H1 (cell line): ENCODE results near the gene CBX2. TPM values are rescaled to one million over a fixed set of nuclear protein-coding genes. Genes with fewer than 3 reads are reported as not detected.

ENCODE experiments used
- CTCF ChIA-PET: fragments of 300-600 bp; sonication (Branson Sonifier 250); formaldehyde crosslinking; loops from one replicate; lab custom pipeline; 2021; ENCODE audit not compliant: partially characterized antibody; lab: Charles Lee
- POLR2A ChIA-PET: fragments of 300-600 bp; sonication (Branson Sonifier 250); formaldehyde crosslinking; loops from one replicate; lab custom pipeline; 2021; ENCODE audit warnings: inconsistent platforms; ENCODE audit not compliant: partially characterized antibody; lab: Charles Lee
- DNase-seq, 2 experiments: peaks; one replicate each; pipeline versions ENCODE4 v3.0.0 to v3.0.0-alpha.2; 2010 to 2022; ENCODE audit warnings: low spot score in 2 of 2, low read depth in 1 of 2, mixed read lengths in 1 of 2
- FAIRE-seq: peaks from 2 replicates; lab custom pipeline; 2011; peaks lifted over from hg19 to GRCh38; lab: Jason Lieb, UNC
- H2AFZ ChIP-seq: 2 replicates; pipeline ENCODE4 v1.8.1; 2012; ENCODE audit warnings: low read length, inconsistent platforms
- H2AK5ac ChIP-seq: 2 replicates; pipeline ENCODE4 v1.6.1; 2013; ENCODE audit warnings: low read depth, low read length
- H2BK120ac ChIP-seq: replicated peaks from 2 replicates; pipeline ENCODE3; 2013; ENCODE audit warnings: low read depth, low read length, inconsistent platforms
- H2BK12ac ChIP-seq: 2 replicates; pipeline ENCODE4 v1.6.1; 2013; ENCODE audit warnings: low read depth, low read length
- H2BK15ac ChIP-seq: 2 replicates; pipeline ENCODE4 v1.6.1; 2013; ENCODE audit warnings: low read length
- H2BK20ac ChIP-seq: 2 replicates; pipeline ENCODE4 v1.6.1; 2013; ENCODE audit warnings: low read length
- H2BK5ac ChIP-seq: 2 replicates; pipeline ENCODE4 v1.6.1; 2013; ENCODE audit warnings: low read depth, low read length
- H3K14ac ChIP-seq: 2 replicates; pipeline ENCODE4 v1.6.1; 2013; ENCODE audit warnings: inconsistent platforms; ENCODE audit not compliant: insufficient read length
- H3K18ac ChIP-seq: 2 replicates; pipeline ENCODE4 v1.6.1; 2013; ENCODE audit warnings: low read length; ENCODE audit errors: extremely low read depth
- H3K23ac ChIP-seq: 2 replicates; pipeline ENCODE4 v1.6.1; 2013; ENCODE audit warnings: inconsistent platforms; ENCODE audit not compliant: insufficient read length
- H3K23me2 ChIP-seq: 2 replicates; pipeline ENCODE4 v1.6.1; 2013; ENCODE audit warnings: low read depth, low read length
- H3K27ac ChIP-seq: 2 replicates; pipeline ENCODE4 v1.6.1; 2011; ENCODE audit warnings: low read depth, low read length, inconsistent platforms
- H3K27me3 ChIP-seq, 4 experiments: replicated peaks in 1 of 4; 1 replicate in 1 of 4; 2 replicates in 3 of 4; pipeline versions ENCODE4 v1.6.1 to v1.8.1; 2011 to 2013; ENCODE audit warnings: low read length in 3 of 4, mild to moderate bottlenecking in 3 of 4, inconsistent platforms in 2 of 4, mixed read lengths in 2 of 4, moderate library complexity in 1 of 4; ENCODE audit not compliant: control insufficient read depth in 3 of 4, insufficient read depth in 3 of 4; ENCODE audit errors: extremely low read depth in 1 of 4
- H3K36me3 ChIP-seq, 4 experiments: 2 replicates each; pipeline versions ENCODE4 v1.6.1 to v1.8.1; 2011 to 2013; ENCODE audit warnings: mild to moderate bottlenecking in 4 of 4, low read length in 3 of 4, moderate library complexity in 2 of 4, control low read depth in 1 of 4, inconsistent platforms in 1 of 4; ENCODE audit not compliant: insufficient read depth in 4 of 4, control insufficient read depth in 2 of 4
- H3K4ac ChIP-seq: replicated peaks from 2 replicates; pipeline ENCODE3; 2013; ENCODE audit warnings: low read length, low read depth, mixed read lengths, inconsistent platforms; ENCODE audit not compliant: insufficient read length
- H3K4me1 ChIP-seq, 4 experiments: replicated peaks in 1 of 4; 1 replicate in 1 of 4; 2 replicates in 3 of 4; pipeline versions ENCODE4 v1.6.1 to v1.8.1; 2011 to 2013; ENCODE audit warnings: low read length in 3 of 4, inconsistent platforms in 2 of 4, mixed read lengths in 1 of 4; ENCODE audit not compliant: insufficient read depth in 4 of 4, control insufficient read depth in 3 of 4
- H3K4me2 ChIP-seq, 2 experiments: 2 replicates each; pipeline versions ENCODE4 v1.6.1 to v1.8.1; 2011 to 2013; ENCODE audit warnings: low read depth in 2 of 2, low read length in 2 of 2, control low read depth in 1 of 2, inconsistent platforms in 1 of 2, mild to moderate bottlenecking in 1 of 2; ENCODE audit not compliant: insufficient read depth in 1 of 2
- H3K4me3 ChIP-seq, 4 experiments: fragments of 200-600, 300-600 bp in 1 of 4; sonication (generic), shearing (Covaris generic), sonication (Bioruptor Twin) in 1 of 4; 2 replicates each; pipeline versions ENCODE4 v1.5.1 to v1.8.1; 2011 to 2016; ENCODE audit warnings: low read length in 4 of 4, low read depth in 3 of 4, control low read depth in 2 of 4, inconsistent platforms in 2 of 4, mild to moderate bottlenecking in 2 of 4, mixed read lengths in 1 of 4, moderate library complexity in 1 of 4; ENCODE audit not compliant: insufficient read depth in 2 of 4; ENCODE audit errors: extremely low read depth in 1 of 4
- H3K56ac ChIP-seq: replicated peaks from 2 replicates; pipeline ENCODE3; 2013; ENCODE audit warnings: low read depth, mild to moderate bottlenecking, mixed read lengths, low read length, inconsistent platforms; ENCODE audit not compliant: insufficient read length
- H3K79me1 ChIP-seq: 2 replicates; pipeline ENCODE4 v1.6.1; 2013; ENCODE audit warnings: low read depth, low read length, control low read depth
- H3K79me2 ChIP-seq, 2 experiments: 2 replicates each; pipeline versions ENCODE4 v1.6.1 to v1.8.1; 2012 to 2013; ENCODE audit warnings: low read length in 2 of 2, mild to moderate bottlenecking in 2 of 2, inconsistent platforms in 1 of 2; ENCODE audit not compliant: insufficient read depth in 2 of 2, control insufficient read depth in 1 of 2
- H3K9ac ChIP-seq, 4 experiments: replicated peaks in 1 of 4; 1 replicate in 1 of 4; 2 replicates in 3 of 4; pipeline versions ENCODE4 v1.6.1 to v1.8.1; 2011 to 2013; ENCODE audit warnings: low read depth in 3 of 4, low read length in 3 of 4, control low read depth in 2 of 4, mild to moderate bottlenecking in 2 of 4, moderate library complexity in 2 of 4, inconsistent platforms in 1 of 4; ENCODE audit errors: extremely low read depth in 1 of 4
- H3K9me3 ChIP-seq, 2 experiments: 2 replicates each; pipeline versions ENCODE4 v1.6.1 to v1.8.1; 2012 to 2013; ENCODE audit warnings: mild to moderate bottlenecking in 2 of 2, moderate library complexity in 2 of 2, control low read depth in 1 of 2, inconsistent platforms in 1 of 2, low read depth in 1 of 2, low read length in 1 of 2, mixed read lengths in 1 of 2; ENCODE audit not compliant: insufficient read depth in 2 of 2
- H4K20me1 ChIP-seq, 2 experiments: replicated peaks in 1 of 2; 2 replicates each; pipeline versions ENCODE3 to v1.8.1; 2011 to 2013; ENCODE audit warnings: inconsistent platforms in 2 of 2, low read length in 2 of 2, mild to moderate bottlenecking in 1 of 2; ENCODE audit not compliant: insufficient read depth in 2 of 2, control insufficient read depth in 1 of 2
- H4K5ac ChIP-seq: 2 replicates; pipeline ENCODE4 v1.6.1; 2013; ENCODE audit warnings: low read length, low read depth, mixed read lengths, inconsistent platforms; ENCODE audit not compliant: insufficient read length
- H4K8ac ChIP-seq: 2 replicates; pipeline ENCODE4 v1.8.0; 2013; ENCODE audit warnings: mild to moderate bottlenecking, moderate library complexity, low read length, inconsistent platforms; ENCODE audit not compliant: insufficient read depth; ENCODE audit errors: extremely low read depth
- H4K91ac ChIP-seq: replicated peaks from 2 replicates; pipeline ENCODE3; 2013; ENCODE audit warnings: low read length, mixed read lengths, inconsistent platforms; ENCODE audit not compliant: insufficient read length
- EZH2 ChIP-seq: fragments of 200-600 bp; sonication (generic); IDR thresholded peaks from 2 replicates; pipeline ENCODE4 v1.7.1; 2012; ENCODE audit warnings: low read depth, mild to moderate bottlenecking, moderate library complexity, low read length, inconsistent platforms; ENCODE audit not compliant: severe bottlenecking
- KDM5A ChIP-seq: fragments of 200-600 bp; IDR thresholded peaks from 2 replicates; pipeline ENCODE4 v1.7.1; 2012; ENCODE audit warnings: mild to moderate bottlenecking, low read length, inconsistent platforms, mixed read lengths
- WGBS, 2 experiments: shearing (Covaris generic) in 1 of 2; methylation state at CpG; one replicate each; pipeline versions ENCODE4 v1.1.6 to v1.1.7; 2013 to 2015; ENCODE audit warnings: low lambda C conversion rate in 2 of 2, mixed read lengths in 2 of 2, inconsistent platforms in 1 of 2, low coverage in 1 of 2, missing lambda C conversion rate in 1 of 2; ENCODE audit not compliant: insufficient replicate concordance in 2 of 2, insufficient coverage in 1 of 2, insufficient read length in 1 of 2; ENCODE audit errors: extremely low coverage in 1 of 2, missing lambda C conversion rate in 1 of 2; 5-methylcytosine and 5-hydroxymethylcytosine counted together
- polyA plus RNA-seq, 7 experiments: library from polyadenylated mRNA; depleted of rRNA in 3 of 7; stranded (reverse) in 5 of 7; unstranded in 2 of 7; fragments of >200 nt in 5 of 7; fragments of 200-250 nt in 2 of 7; gene quantifications; 1 replicate in 5 of 7; 2 replicates in 1 of 7; 4 replicates in 1 of 7; pipeline versions ENCODE4 v1.2.1 to v1.2.3, GENCODE V29; 2011 to 2013; ENCODE audit warnings: missing spikeins in 2 of 7, mixed read lengths in 2 of 7
- total RNA-seq: library from RNA; stranded (reverse); fragmentation: NEBNext Ultra II Directional; extraction: Animal tissue kit (Norgen Biotek cat#: 25700); gene quantifications from 2 replicates; pipeline ENCODE4 v1.2.1, GENCODE V29; 2021

The CBX2 gene
- total and polyA plus RNA-seq, 2 of the 8 experiments (the other 6 are each of a cell fraction or from before 2014, with no cell fraction given): 64.3 to 83.9 TPM

GRCh38 chr17:79746889-79747507 lies 30.9 kb upstream of the CBX2 start:
- peaks cover 19 to 53% (median 36%) of the 10 kb centered on the region in 4 experiments for H3K27me3 ChIP-seq
- H3K36me3 ChIP-seq: 0 out of 8 replicates have a peak, but pooled peaks cover 0 to 2% (median 0%) of the 10 kb centered on the region in 4 experiments
- H3K4me2 ChIP-seq: peak overlapping the region; percentile 79 to 94
- POLR2A ChIA-PET: interaction anchor here (0.9 to 10.4 kb wide), 10 partner anchors 10 to 89 kb away, joined by 3 to 77 read pairs (median 7); partner anchors contain the start of gene CBX2
- H3K9ac ChIP-seq: no peak overlapping the region
- H2AK5ac ChIP-seq: 0 out of 2 replicates have a peak overlapping the region, but pooled peaks have one; percentile 39
- peak in 1 of 2 experiments; percentile 74 for DNase-seq
- WGBS, 2 experiments: 9% methylated on average over 17 of the region's 22 CpGs; no CpG with 5 or more reads in 1 of the 2 experiments
- H2BK5ac ChIP-seq: no peak overlapping the region
- H2BK12ac ChIP-seq: no peak overlapping the region
- CTCF ChIA-PET: interaction anchor here (0.8 to 7.6 kb wide), 24 partner anchors 10 to 259 kb away, joined by 3 to 94 read pairs (median 6); partner anchors contain the start of genes CBX2 and CBX8
- peak overlapping the region in 3 of 4 experiments; percentile 34 to 62 (median 37); a peak in 5 of 8 replicates for H3K4me3 ChIP-seq
- H3K79me2 ChIP-seq: no peaks in the 10 kb centered on the region
- no peak overlapping the region; the same call in 1 of the 2 replicates for H3K18ac ChIP-seq
- no peak overlapping the region for H3K27ac ChIP-seq
- peaks cover 0 to 11% of the 10 kb centered on the region in 2 experiments for H4K20me1 ChIP-seq
- no peak for FAIRE-seq
- no peak overlapping the region for H3K14ac ChIP-seq
- no peak overlapping the region for H2BK120ac ChIP-seq
- H3K23ac ChIP-seq: no peak overlapping the region
- H4K8ac ChIP-seq: no peak overlapping the region
- H3K9me3 ChIP-seq: no peaks in the 10 kb centered on the region
- H3K79me1 ChIP-seq: no peaks in the 10 kb centered on the region
- H3K4ac ChIP-seq: no peak overlapping the region
- H3K23me2 ChIP-seq: peaks cover 11% of the 10 kb centered on the region; the same call in 1 of the 2 replicates
- H4K91ac ChIP-seq: no peak overlapping the region
- H2BK20ac ChIP-seq: 0 out of 2 replicates have a peak overlapping the region, but pooled peaks have one; percentile 48
- no peak overlapping the region for H3K56ac ChIP-seq
- no peak overlapping the region for H2BK15ac ChIP-seq
- no peak overlapping the region for H2AFZ ChIP-seq
- H3K4me1 ChIP-seq: peaks cover 4 to 27% (median 16%) of the 10 kb centered on the region in 4 experiments
- no peak overlapping the region for H4K5ac ChIP-seq
- TF ChIP-seq KDM5A (no peak), EZH2 (peak; percentile 4)
